Measurements from ENCODE around the gene TFR2.

- TF ChIP-seq REST (IDR thresholded peaks at IDR 0.05; ENCODE audit: insufficient read depth in 1 of 2, low read depth in 2 of 2, low read length in 2 of 2) (no peak), POLR2AphosphoS5 (IDR thresholded peaks at IDR 0.05; ENCODE audit: low read depth, low read length) (no peak), SIN3A (IDR thresholded peaks at IDR 0.05; ENCODE audit: borderline replicate concordance, insufficient read depth, low read length) (no peak), TAF1 (IDR thresholded peaks at IDR 0.05; ENCODE audit: borderline replicate concordance, insufficient read depth, low read length) (no peak)
Observed at GRCh38 chr7:100572281-100572948, 68.9 kb downstream of the TFR2 start.

Data from PFSK-1 (cell line).